IPS DF 19.7 (cell line): ENCODE data around the gene ZNF534.
"Not testable (repeated sequence)": the region's sequence is repeated elsewhere in the genome, so short reads cannot be mapped to it uniquely, and the experiment has no call there.

ENCODE experiments used
- DNase-seq: peaks from one replicate; pipeline ENCODE4 v3.0.0-alpha.2; 2013; ENCODE audit warnings: low read depth, low spot score

ZNF534 gene

DNA sequence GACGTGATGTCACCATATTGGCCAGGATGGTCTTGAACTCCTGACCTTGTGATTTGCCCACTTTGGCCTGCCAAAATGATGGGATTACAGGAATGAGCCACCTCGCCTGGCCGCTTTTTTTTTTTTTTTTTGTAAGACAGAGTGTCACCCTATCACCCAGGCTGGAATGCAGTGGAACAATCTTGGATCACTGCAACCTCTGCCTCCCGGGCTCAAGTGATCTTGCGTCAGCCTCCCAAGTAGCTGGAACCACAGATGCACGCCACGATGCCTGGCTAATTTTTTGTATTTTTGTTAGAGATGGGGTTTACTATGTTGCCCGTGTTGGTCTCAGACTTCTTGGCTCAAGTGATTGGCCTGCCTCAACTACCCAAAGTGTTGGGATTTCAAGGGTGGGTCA is 69.6 kb downstream of the ZNF534 start:
- no peak for DNase-seq

- DNase-seq = not testable (repeated sequence)
These were observed 71.5 kb downstream of the ZNF534 start for GRCh38 chr19:52500474-52500873.

DNA sequence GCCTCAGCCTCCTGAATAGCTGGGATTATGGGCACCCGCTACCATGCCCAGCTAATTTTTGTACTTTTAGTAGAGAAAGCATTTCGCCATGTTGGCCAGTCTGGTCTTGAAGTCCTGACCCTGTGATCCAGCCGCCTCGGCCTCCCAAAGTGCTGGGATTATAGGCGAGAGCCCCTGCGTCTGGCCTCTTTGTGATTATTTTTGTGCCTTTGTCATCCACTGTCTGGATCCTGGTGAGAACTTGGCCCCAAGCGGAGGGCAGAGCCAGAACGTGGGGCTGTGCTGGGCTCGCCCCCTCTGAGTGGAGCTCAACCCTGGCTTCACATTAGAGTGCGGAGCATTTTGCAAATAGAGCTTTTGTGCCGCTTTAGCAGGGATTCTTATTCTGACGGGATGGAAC is 72.0 kb downstream of the ZNF534 start:
- not testable (repeated sequence) for DNase-seq
